PC-9 (cell line): ENCODE results near the gene TSPYL4. TPM values are rescaled to one million over a fixed set of nuclear protein-coding genes. Genes with fewer than 3 reads are reported as not detected.

Experiments used
- BruUV-seq: library from RNA; stranded (reverse); fragments of 400-500 nt; replicated peaks from 2 replicates; lab custom pipeline; 2021; lab: Mats Ljungman, UMichigan
- CTCF ChIA-PET: fragments of 300-600 bp; sonication (Branson Sonifier 250); formaldehyde crosslinking; loops from one replicate; lab custom pipeline; 2022; ENCODE audit warnings: antibody characterized with exemption; lab: Charles Lee
- POLR2A ChIA-PET: fragments of 300-600 bp; sonication (Branson Sonifier 250); formaldehyde crosslinking; loops from one replicate; lab custom pipeline; 2022; ENCODE audit warnings: antibody characterized with exemption; ENCODE audit not compliant: unreplicated experiment; lab: Charles Lee
- DNase-seq, 2 experiments: peaks; one replicate each; pipeline versions ENCODE4 v3.0.0 to v3.0.0-alpha.2; 2015 to 2022; ENCODE audit warnings: mixed read lengths in 1 of 2
- H2AFZ ChIP-seq: fragments of 200-600 bp; sonication (generic); 2 replicates; pipeline ENCODE4 v1.8.1; 2017; ENCODE audit warnings: antibody characterized with exemption
- H3F3A ChIP-seq: fragments of 200-600 bp; sonication (generic); 2 replicates; pipeline ENCODE4 v1.8.1; 2017; ENCODE audit warnings: antibody characterized with exemption, mild to moderate bottlenecking, low read depth; ENCODE audit not compliant: insufficient read depth
- H3K27ac ChIP-seq: fragments of 200-600 bp; sonication (generic); 2 replicates; pipeline ENCODE4 v1.6.1; 2016; ENCODE audit warnings: mixed run types
- H3K27me3 ChIP-seq: fragments of 200-600 bp; sonication (generic); 2 replicates; pipeline ENCODE4 v1.6.1; 2016; ENCODE audit warnings: low read depth, mixed run types; ENCODE audit not compliant: insufficient read depth
- H3K36me3 ChIP-seq: fragments of 200-600 bp; sonication (generic); 2 replicates; pipeline ENCODE4 v1.6.1; 2016; ENCODE audit warnings: low read depth, mixed run types
- H3K4me1 ChIP-seq: fragments of 200-600 bp; sonication (generic); replicated peaks from 2 replicates; pipeline ENCODE4 v1.6.1; 2016; ENCODE audit warnings: mixed run types; ENCODE audit not compliant: insufficient read depth
- H3K4me2 ChIP-seq: fragments of 200-600 bp; sonication (generic); 2 replicates; pipeline ENCODE4 v1.6.1; 2017; ENCODE audit warnings: mixed run types
- H3K4me3 ChIP-seq: fragments of 200-600 bp; sonication (generic); 2 replicates; pipeline ENCODE4 v1.6.1; 2016; ENCODE audit warnings: mixed run types
- H3K79me2 ChIP-seq: fragments of 200-600 bp; sonication (generic); 2 replicates; pipeline ENCODE4 v1.6.1; 2017; ENCODE audit warnings: low read depth, mixed run types
- H3K9me2 ChIP-seq: fragments of 200-600 bp; sonication (generic); 2 replicates; pipeline ENCODE4 v1.8.1; 2017; ENCODE audit warnings: mild to moderate bottlenecking; ENCODE audit not compliant: insufficient read depth
- H3K9me3 ChIP-seq: fragments of 200-600 bp; sonication (generic); 2 replicates; pipeline ENCODE4 v1.8.1; 2016; ENCODE audit warnings: low read depth; ENCODE audit not compliant: insufficient read depth
- H4K20me1 ChIP-seq: fragments of 200-600 bp; sonication (generic); 2 replicates; pipeline ENCODE4 v1.8.1; 2017; ENCODE audit not compliant: insufficient read depth
- CTCF ChIP-seq: fragments of 200-600 bp; sonication (generic); conservative IDR thresholded peaks from 2 replicates; pipeline ENCODE4 v1.6.1; 2017; ENCODE audit warnings: mixed run types, antibody characterized with exemption, mild to moderate bottlenecking, moderate library complexity
- EZH2 ChIP-seq: fragments of 200-600 bp; sonication (generic); IDR thresholded peaks from 2 replicates; pipeline ENCODE4 v1.8.0; 2017; ENCODE audit warnings: antibody characterized with exemption, low read depth
- intact Hi-C: fragments of 100-400 bp; cut with micrococcal nuclease; formaldehyde crosslinking; loops from one replicate; pipeline ENCODE4 v1.10.0; 2022; ENCODE audit not compliant: unreplicated experiment
- total RNA-seq: library from RNA; stranded (reverse); gene quantifications from 2 replicates; pipeline ENCODE4 v1.2.3, GENCODE V29; 2021

The TSPYL4 gene
- total RNA-seq, 1 experiment from 2014 or later, result 10.9 TPM

- DNase-seq, result no peak
Observed at GRCh38 chr6:116206231-116206903, 47.5 kb downstream of the TSPYL4 start.

GRCh38 chr6:116205281-116205680 lies 48.6 kb downstream of the TSPYL4 start:
- Histone ChIP-seq H3K27ac (no peak overlapping the region), H3K36me3 (no peaks in the 10 kb centered on the region), H3K4me1 (peaks cover 5% of the 10 kb centered on the region), H3K4me2 (no peak overlapping the region), H3F3A (peaks cover 5% of the 10 kb centered on the region; the same call in 1 of the 2 replicates), H4K20me1 (no peaks in the 10 kb centered on the region; the same call in 1 of the 2 replicates), H3K4me3 (no peak overlapping the region), H3K9me2 (no peaks in the 10 kb centered on the region; the same call in 1 of the 2 replicates), H3K9me3 (no peaks in the 10 kb centered on the region), H2AFZ (no peak overlapping the region), H3K79me2 (no peaks in the 10 kb centered on the region), H3K27me3 (no peaks in the 10 kb centered on the region)
- TF ChIP-seq EZH2, result no peak
- TF ChIP-seq CTCF, result no peak
- intact Hi-C loops, result no loop called here
- BruUV-seq, result no TSS peak
- ChIA-PET POLR2A (no interaction called here), CTCF (no interaction called here)
- DNase-seq, result no peak

More at GRCh38 chr6:116206231-116206903, 47.5 kb downstream of the TSPYL4 start:
- H3K4me2 ChIP-seq, result no peak overlapping the region
- TF ChIP-seq EZH2 (no peak), CTCF (no peak)
- no peaks in the 10 kb centered on the region; the same call in 1 of the 2 replicates for H3K9me2 ChIP-seq
- ChIA-PET POLR2A (no interaction called here), CTCF (interaction anchor here (0.6 kb wide), 1 partner anchor 51 kb away, joined by 12 read pairs; no protein-coding TSS in a partner anchor)
- no peaks in the 10 kb centered on the region for H3K36me3 ChIP-seq
- no peaks in the 10 kb centered on the region; the same call in 1 of the 2 replicates for H4K20me1 ChIP-seq
- no TSS peak for BruUV-seq
- no peaks in the 10 kb centered on the region for H3K9me3 ChIP-seq
- no peak overlapping the region for H3K27ac ChIP-seq
- peaks cover 16% of the 10 kb centered on the region for H3F3A ChIP-seq
- no peaks in the 10 kb centered on the region for H3K79me2 ChIP-seq
- no peak overlapping the region for H2AFZ ChIP-seq
- H3K27me3 ChIP-seq, result no peaks in the 10 kb centered on the region
- H3K4me1 ChIP-seq, result peaks cover 16% of the 10 kb centered on the region
- intact Hi-C loops, result no loop called here
- H3K4me3 ChIP-seq, result no peak overlapping the region

- H3K9me2 ChIP-seq, result no peaks in the 10 kb centered on the region; the same call in 1 of the 2 replicates
- no peaks in the 10 kb centered on the region for H3K79me2 ChIP-seq
- no peak for DNase-seq
- intact Hi-C loops, result no loop called here
- H4K20me1 ChIP-seq, result no peaks in the 10 kb centered on the region; the same call in 1 of the 2 replicates
- H3K9me3 ChIP-seq, result no peaks in the 10 kb centered on the region
- no TSS peak for BruUV-seq
- no peaks in the 10 kb centered on the region for H3F3A ChIP-seq
- H3K27me3 ChIP-seq, result no peaks in the 10 kb centered on the region
- no peaks in the 10 kb centered on the region for H3K36me3 ChIP-seq
- no peak overlapping the region for H3K4me2 ChIP-seq
- no peak overlapping the region for H3K27ac ChIP-seq
- H3K4me3 ChIP-seq, result no peak overlapping the region
- H2AFZ ChIP-seq, result no peak overlapping the region
- no peaks in the 10 kb centered on the region for H3K4me1 ChIP-seq
- TF ChIP-seq EZH2 (no peak), CTCF (no peak)
- POLR2A ChIA-PET, result no interaction called here
- CTCF ChIA-PET, result no interaction called here
Observed at GRCh38 chr6:116201538-116201937, 52.3 kb downstream of the TSPYL4 start.
